GM12872 (cell line): Measurements from ENCODE around the gene RIPK4.

Source experiments
- TF ChIP-seq, protein P1 (sequence below): IDR thresholded peaks from 3 replicates; pipeline ENCODE4 v1.5.1; 2011; ENCODE audit warnings: low read depth, mild to moderate bottlenecking, low read length, moderate library complexity; ENCODE audit not compliant: insufficient read depth

Gene RIPK4

DNA sequence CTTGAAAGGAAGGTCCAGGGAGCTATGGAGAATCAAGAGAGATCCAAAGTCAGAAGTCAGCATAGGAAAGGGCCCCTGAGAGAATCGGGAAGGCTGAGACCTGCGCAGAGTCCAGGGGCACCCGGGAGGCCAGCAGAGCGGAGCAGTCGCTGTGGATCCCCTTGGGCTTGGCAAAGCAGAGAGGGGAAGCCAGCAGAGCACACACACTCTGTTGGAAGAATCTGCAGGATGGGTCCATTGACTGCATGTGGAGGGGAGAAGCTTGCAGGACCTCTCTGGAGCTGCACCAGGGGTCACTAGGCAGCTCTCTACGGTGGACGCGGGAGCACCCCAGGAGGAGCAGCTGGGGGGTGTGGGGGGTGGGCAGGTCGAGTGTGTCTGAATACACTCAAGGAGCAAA lies 6.4 kb downstream of the RIPK4 start:
- TF ChIP-seq, protein P1, sequence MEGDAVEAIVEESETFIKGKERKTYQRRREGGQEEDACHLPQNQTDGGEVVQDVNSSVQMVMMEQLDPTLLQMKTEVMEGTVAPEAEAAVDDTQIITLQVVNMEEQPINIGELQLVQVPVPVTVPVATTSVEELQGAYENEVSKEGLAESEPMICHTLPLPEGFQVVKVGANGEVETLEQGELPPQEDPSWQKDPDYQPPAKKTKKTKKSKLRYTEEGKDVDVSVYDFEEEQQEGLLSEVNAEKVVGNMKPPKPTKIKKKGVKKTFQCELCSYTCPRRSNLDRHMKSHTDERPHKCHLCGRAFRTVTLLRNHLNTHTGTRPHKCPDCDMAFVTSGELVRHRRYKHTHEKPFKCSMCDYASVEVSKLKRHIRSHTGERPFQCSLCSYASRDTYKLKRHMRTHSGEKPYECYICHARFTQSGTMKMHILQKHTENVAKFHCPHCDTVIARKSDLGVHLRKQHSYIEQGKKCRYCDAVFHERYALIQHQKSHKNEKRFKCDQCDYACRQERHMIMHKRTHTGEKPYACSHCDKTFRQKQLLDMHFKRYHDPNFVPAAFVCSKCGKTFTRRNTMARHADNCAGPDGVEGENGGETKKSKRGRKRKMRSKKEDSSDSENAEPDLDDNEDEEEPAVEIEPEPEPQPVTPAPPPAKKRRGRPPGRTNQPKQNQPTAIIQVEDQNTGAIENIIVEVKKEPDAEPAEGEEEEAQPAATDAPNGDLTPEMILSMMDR = no peak

- TF ChIP-seq, protein P1 = no peak
Observed at GRCh38 chr21:41759926-41760325, 6.9 kb downstream of the RIPK4 start.

DNA sequence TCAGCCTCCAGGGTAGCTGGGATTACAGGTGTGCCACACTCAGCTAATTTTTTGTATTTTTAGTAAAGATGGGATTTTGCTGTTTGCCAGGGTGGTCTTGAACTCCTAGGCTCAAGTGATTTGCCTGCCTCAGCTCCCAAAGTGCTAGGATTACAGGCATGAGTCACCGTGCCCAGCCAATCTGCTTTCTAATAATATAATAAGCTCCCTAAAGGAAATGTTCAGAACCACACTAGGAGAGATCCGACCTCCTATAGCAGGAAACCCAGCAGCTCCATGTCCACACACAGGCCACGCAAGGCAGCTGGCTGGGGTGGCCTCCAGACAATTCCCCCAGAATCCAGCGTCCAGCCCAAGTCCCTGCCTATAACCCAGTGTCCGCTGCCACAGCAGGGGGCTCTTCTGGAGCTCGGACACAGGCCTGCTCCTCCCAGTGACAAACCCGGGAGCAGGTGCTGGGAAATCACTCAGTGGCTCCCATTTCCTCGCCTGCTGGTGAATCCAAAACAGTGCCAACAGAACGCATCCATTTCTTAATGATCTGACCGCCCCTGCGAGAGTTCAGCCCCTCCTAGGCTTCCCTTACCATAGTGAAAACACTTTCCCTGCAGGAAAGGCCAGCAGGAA lies 7.5 kb downstream of the RIPK4 start:
- TF ChIP-seq, protein P1 = no peak

- TF ChIP-seq, protein P1 = no peak
Observed at GRCh38 chr21:41758550-41758949, 8.3 kb downstream of the RIPK4 start.

- TF ChIP-seq, protein P1 = no peak
Observed at GRCh38 chr21:41755934-41756773, 10.7 kb downstream of the RIPK4 start.

DNA sequence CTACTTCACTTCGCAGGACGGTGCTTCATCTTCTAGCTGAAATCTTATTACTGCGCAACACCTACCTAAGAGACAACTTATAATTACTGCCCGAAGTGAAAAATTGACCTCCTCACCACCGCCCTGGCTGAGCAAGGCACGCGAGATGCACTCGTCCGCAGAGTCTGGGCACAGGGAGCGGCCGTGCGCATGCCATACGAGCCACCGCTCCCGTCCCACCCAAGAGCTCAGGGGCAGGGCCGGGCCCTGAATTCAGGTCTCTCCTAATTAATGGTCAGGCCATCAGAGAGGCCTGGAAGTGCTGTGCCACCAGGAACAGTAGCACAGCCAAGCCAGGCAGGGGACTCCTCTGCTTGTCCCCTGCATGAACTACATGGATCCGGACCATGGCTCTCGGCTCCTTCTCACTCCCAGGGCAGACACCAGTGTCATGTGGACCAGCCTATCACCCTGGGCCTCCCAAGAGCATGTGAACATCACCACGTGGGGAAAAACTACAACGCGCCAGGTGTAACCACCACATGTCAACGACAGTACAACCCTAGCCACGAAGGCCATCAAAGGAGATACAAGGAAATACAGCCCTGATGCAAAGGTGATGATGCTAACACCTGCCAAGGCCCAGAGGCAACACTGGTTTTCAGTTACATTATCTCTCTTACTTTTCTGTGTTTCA lies 11.5 kb downstream of the RIPK4 start:
- TF ChIP-seq, protein P1 = no peak

DNA sequence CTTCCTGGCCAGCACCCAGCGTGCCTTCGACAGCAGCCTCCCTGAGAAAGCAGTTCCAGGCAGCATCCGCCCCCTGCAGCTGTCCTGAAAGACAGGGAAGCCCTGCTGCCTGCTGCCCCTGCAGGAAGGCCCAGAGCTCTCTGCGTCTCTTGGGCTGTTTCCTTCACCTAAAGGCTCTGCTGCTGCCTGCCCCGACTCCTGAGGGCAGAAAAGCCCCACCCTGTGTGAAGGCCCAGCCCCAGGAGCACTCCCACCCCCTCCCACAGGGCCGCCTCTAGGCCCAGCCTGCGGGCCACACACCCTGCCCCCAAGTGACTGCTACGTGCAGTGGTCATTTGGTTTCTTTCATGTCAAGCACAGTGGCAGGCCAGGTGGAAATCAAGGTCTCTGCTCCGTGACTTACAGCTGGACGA lies 12.4 kb downstream of the RIPK4 start:
- TF ChIP-seq, protein P1 = no peak
